Endothelial cell of umbilical vein (primary cell): ENCODE data around the gene ALDOA. TPM values are rescaled to one million over a fixed set of nuclear protein-coding genes. Genes with fewer than 3 reads are reported as not detected.

Experiments
- BruUV-seq: library from RNA; stranded (reverse); fragments of 400-500 nt; replicated peaks from 2 replicates; lab custom pipeline; 2021; lab: Mats Ljungman, UMichigan
- CTCF ChIA-PET: fragments of 300-600, 350-600 bp; sonication (Branson Sonifier 250); formaldehyde crosslinking; loops from one replicate; lab custom pipeline; 2021; ENCODE audit warnings: antibody characterized with exemption, inconsistent platforms; lab: Charles Lee
- POLR2A ChIA-PET: fragments of 300-600, 350-600 bp; sonication (Branson Sonifier 250); formaldehyde crosslinking; loops from one replicate; lab custom pipeline; 2021; ENCODE audit warnings: antibody characterized with exemption, inconsistent platforms; lab: Charles Lee
- DNase-seq: peaks from one replicate; pipeline ENCODE4 v3.0.0-alpha.2; 2011; ENCODE audit warnings: low read depth, low spot score
- FAIRE-seq: peaks from 2 replicates; lab custom pipeline; 2011; peaks lifted over from hg19 to GRCh38; lab: Jason Lieb, UNC
- H2AFZ ChIP-seq: 2 replicates; pipeline ENCODE4 v1.6.0; 2012; ENCODE audit warnings: low read depth, low read length, control low read depth, inconsistent platforms
- H3K27ac ChIP-seq: 2 replicates; pipeline ENCODE4 v1.5.1; 2011; ENCODE audit warnings: low read depth, mild to moderate bottlenecking, control low read depth, low read length, moderate library complexity; ENCODE audit not compliant: insufficient read depth
- H3K27me3 ChIP-seq, 2 experiments: 2 replicates each; pipeline versions ENCODE4 v1.6.0 to v1.6.1; 2011; ENCODE audit warnings: low read length in 2 of 2, mixed read lengths in 1 of 2; ENCODE audit not compliant: control insufficient read depth in 2 of 2, insufficient read depth in 2 of 2
- H3K36me3 ChIP-seq, 2 experiments: 2 replicates in 1 of 2; 3 replicates in 1 of 2; pipeline ENCODE4 v1.5.1; 2011; ENCODE audit warnings: low read length in 2 of 2, mild to moderate bottlenecking in 1 of 2, moderate library complexity in 1 of 2; ENCODE audit not compliant: control insufficient read depth in 2 of 2, insufficient read depth in 2 of 2; ENCODE audit errors: extremely low read depth in 1 of 2
- H3K4me1 ChIP-seq: 3 replicates; pipeline ENCODE4 v1.5.1; 2011; ENCODE audit warnings: mild to moderate bottlenecking, low read length; ENCODE audit not compliant: control insufficient read depth, insufficient read depth; ENCODE audit errors: extremely low read depth
- H3K4me2 ChIP-seq: 2 replicates; pipeline ENCODE4 v1.6.1; 2011; ENCODE audit warnings: low read length, control low read depth, mixed read lengths; ENCODE audit not compliant: insufficient read depth
- H3K4me3 ChIP-seq, 3 experiments: fragments of 200-600 bp in 1 of 3; sonication (generic), shearing (Covaris generic) in 1 of 3; replicated peaks in 1 of 3; 2 replicates each; pipeline ENCODE4 v1.5.1; 2011 to 2016; ENCODE audit warnings: control low read depth in 3 of 3, low read length in 3 of 3, mild to moderate bottlenecking in 2 of 3, inconsistent platforms in 1 of 3, low read depth in 1 of 3, moderate library complexity in 1 of 3; ENCODE audit not compliant: insufficient read depth in 1 of 3
- H3K79me2 ChIP-seq: 2 replicates; pipeline ENCODE4 v1.6.0; 2012; ENCODE audit warnings: low read length, inconsistent platforms; ENCODE audit not compliant: control insufficient read depth, insufficient read depth
- H3K9ac ChIP-seq: replicated peaks from 2 replicates; pipeline ENCODE3; 2011; ENCODE audit warnings: low read length, control low read depth; ENCODE audit not compliant: insufficient read depth; ENCODE audit errors: extremely low read depth
- H3K9me1 ChIP-seq: replicated peaks from 3 replicates; pipeline ENCODE4 v1.6.0; 2011; ENCODE audit warnings: mild to moderate bottlenecking, low read length; ENCODE audit not compliant: control insufficient read depth, insufficient read depth; ENCODE audit errors: extremely low read depth
- H3K9me3 ChIP-seq: replicated peaks from 2 replicates; pipeline ENCODE4 v1.5.1; 2012; ENCODE audit warnings: low read length, inconsistent platforms; ENCODE audit not compliant: control insufficient read depth, insufficient read depth
- H4K20me1 ChIP-seq: replicated peaks from 2 replicates; pipeline ENCODE3; 2011; ENCODE audit warnings: mild to moderate bottlenecking, low read length; ENCODE audit not compliant: control insufficient read depth, insufficient read depth; ENCODE audit errors: extremely low read depth
- CTCF ChIP-seq, 2 donors: IDR thresholded peaks; 1 replicate in 1 of 2; 2 replicates in 1 of 2; pipeline ENCODE4 v1.5.1; 2011; ENCODE audit warnings: low read length in 2 of 2, mild to moderate bottlenecking in 2 of 2, moderate library complexity in 2 of 2, control low read depth in 1 of 2, inconsistent platforms in 1 of 2, low read depth in 1 of 2; ENCODE audit not compliant: insufficient read depth in 1 of 2; ENCODE audit errors: extremely low read depth in 1 of 2
- EZH2 ChIP-seq: IDR thresholded peaks from 2 replicates; pipeline ENCODE4 v1.6.1; 2012; ENCODE audit warnings: borderline replicate concordance, low read depth, mild to moderate bottlenecking, moderate library complexity, low read length, inconsistent platforms; ENCODE audit not compliant: severe bottlenecking
- FOS ChIP-seq: IDR thresholded peaks from 2 replicates; pipeline ENCODE4 v1.6.1; 2011; ENCODE audit warnings: mild to moderate bottlenecking, low read length, moderate library complexity, borderline replicate concordance; ENCODE audit not compliant: insufficient read depth
- GATA2 ChIP-seq: IDR thresholded peaks from 2 replicates; pipeline ENCODE4 v1.7.0; 2011; ENCODE audit warnings: low read depth, mild to moderate bottlenecking, moderate library complexity, mixed read lengths, low read length; ENCODE audit not compliant: insufficient read length, insufficient read depth
- JUN ChIP-seq: IDR thresholded peaks from 2 replicates; pipeline ENCODE4 v1.6.1; 2011; ENCODE audit warnings: borderline replicate concordance, low read depth; ENCODE audit not compliant: insufficient read length, insufficient read depth
- MYC ChIP-seq: IDR thresholded peaks from one replicate; pipeline ENCODE4 v1.6.1; 2011; ENCODE audit warnings: mild to moderate bottlenecking, low read depth, low read length
- POLR2A ChIP-seq: IDR thresholded peaks from 2 replicates; pipeline ENCODE4 v1.6.1; 2012; ENCODE audit warnings: low read depth, mild to moderate bottlenecking, control low read depth, low read length
- POLR2AphosphoS5 ChIP-seq: IDR thresholded peaks from 2 replicates; pipeline ENCODE4 v1.6.1; 2012; ENCODE audit warnings: low read depth, mild to moderate bottlenecking, control low read depth, low read length, moderate library complexity; ENCODE audit not compliant: insufficient read depth
- dilution Hi-C: fragments of 300-500 bp; cut with MboI; formaldehyde crosslinking; loops from one replicate; pipeline ENCODE4 v1.15.0; 2019; ENCODE audit warnings: low sequenced_read_pairs; ENCODE audit not compliant: extremely low pct_ligation_motif_present
- intact Hi-C: fragments of 100-400 bp; cut with micrococcal nuclease; formaldehyde crosslinking; loops from one replicate; pipeline ENCODE4 v1.10.0; 2022
- polyA plus RNA-seq, 4 experiments: library from polyadenylated mRNA; depleted of rRNA in 3 of 4; stranded (reverse) in 3 of 4; unstranded in 1 of 4; fragments of >200 nt; gene quantifications; 2 replicates each; pipeline versions ENCODE4 v1.2.1 to v1.2.3, GENCODE V29; 2011 to 2012; ENCODE audit warnings: missing spikeins in 1 of 4
- total RNA-seq: library from RNA; stranded (reverse); gene quantifications from 2 replicates; pipeline ENCODE4 v1.2.3, GENCODE V29; 2021
- TF ChIP-seq, protein P1 (sequence below): IDR thresholded peaks from 2 replicates; pipeline ENCODE4 v1.6.1; 2011; ENCODE audit not compliant: insufficient read depth, insufficient read length

Gene ALDOA
- total and polyA plus RNA-seq, 2 donors (not counting 3 experiments of a cell fraction or from before 2014, with no cell fraction given), result 871 to 1,114 TPM

- intact Hi-C loops, result loop anchor here (2.0 kb wide), 1 partner anchor 22 kb away; no protein-coding TSS in a partner anchor
- Histone ChIP-seq H3K4me3 (no peak overlapping the region), H3K9me1 (no peaks in the 10 kb centered on the region), H3K79me2 (peaks cover 4% of the 10 kb centered on the region), H3K9me3 (no peaks in the 10 kb centered on the region), H3K4me2 (peak overlapping the region; percentile 61), H3K4me1 (peaks cover 35% of the 10 kb centered on the region), H2AFZ (no peak overlapping the region), H3K36me3 (peaks cover 0 to 5% of the 10 kb centered on the region in 2 experiments), H3K27ac (no peak overlapping the region), H3K9ac (no peak overlapping the region), H3K27me3 (no peaks in the 10 kb centered on the region), H4K20me1 (no peaks in the 10 kb centered on the region)
- dilution Hi-C loops, result no loop called here
- DNase-seq, result no peak
- ChIA-PET POLR2A (interaction anchor here (0.9 to 2.7 kb wide), 2 partner anchors 11 kb away, joined by 7 to 21 read pairs; partner anchors contain the start of gene ALDOA), CTCF (interaction anchor here (1.0 to 5.8 kb wide), 15 partner anchors 8 to 595 kb away, joined by 3 to 55 read pairs (median 6); partner anchors contain the start of genes ALDOA, PPP4C, QPRT and TBX6)
- FAIRE-seq, result no peak
- BruUV-seq, result no TSS peak
- TF ChIP-seq POLR2AphosphoS5 (no peak), CTCF (IDR thresholded peaks at IDR 0.05; ENCODE audit: extremely low read depth in 1 of 2, insufficient read depth in 1 of 2, low read depth in 1 of 2, low read length in 2 of 2) (no peak), FOS (no peak), JUN (no peak), POLR2A (no peak), MYC (no peak), EZH2 (no peak), GATA2 (no peak)
- TF ChIP-seq, protein P1, sequence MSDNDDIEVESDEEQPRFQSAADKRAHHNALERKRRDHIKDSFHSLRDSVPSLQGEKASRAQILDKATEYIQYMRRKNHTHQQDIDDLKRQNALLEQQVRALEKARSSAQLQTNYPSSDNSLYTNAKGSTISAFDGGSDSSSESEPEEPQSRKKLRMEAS, result no peak
Measured at GRCh38 chr16:30054451-30054850, 11.1 kb upstream of the ALDOA start.
